Stimulated activated naive B cell treated with anti-CD40 and anti-IgM and Interleukin-4, amounts not matched to agents 10 μg/mL and 1 μg/mL and 100 μg/mL, for 72 hours (primary cell): ENCODE data around the gene PDLIM4.

ENCODE experiments used
- ATAC-seq, 2 donors: fragments of 150-1000 bp; cut with Tn5 transposase; replicated peaks; 2 replicates each; pipeline ENCODE4 v1.10.0; 2021; ENCODE audit warnings: moderate library complexity in 1 of 2
- DNase-seq: peaks from one replicate; pipeline ENCODE4 v3.0.0; 2021
- H3K27ac Mint-ChIP-seq: one replicate; pipeline ENCODE4 v1.8.0; 2022; ENCODE audit warnings: mild to moderate bottlenecking, mixed read lengths
- H3K27me3 Mint-ChIP-seq, 2 donors: one replicate each; pipeline ENCODE4 v1.8.0; 2022; ENCODE audit warnings: mixed read lengths in 2 of 2
- H3K36me3 Mint-ChIP-seq, 2 donors: one replicate each; pipeline ENCODE4 v1.8.0; 2022; ENCODE audit warnings: mixed read lengths in 2 of 2, mild to moderate bottlenecking in 1 of 2
- H3K4me1 Mint-ChIP-seq, 2 donors: one replicate each; pipeline ENCODE4 v1.8.0; 2022; ENCODE audit warnings: mixed read lengths in 2 of 2, mild to moderate bottlenecking in 1 of 2
- H3K4me3 Mint-ChIP-seq, 2 donors: one replicate each; pipeline ENCODE4 v1.8.0; 2022; ENCODE audit warnings: mild to moderate bottlenecking in 2 of 2, mixed read lengths in 2 of 2, moderate library complexity in 1 of 2
- H3K9me3 Mint-ChIP-seq, 2 donors: one replicate each; pipeline ENCODE4 v1.8.0; 2022; ENCODE audit warnings: mixed read lengths in 2 of 2, mild to moderate bottlenecking in 1 of 2

PDLIM4 gene

GRCh38 chr5:132322266-132322665 lies 64.8 kb downstream of the PDLIM4 start:
- DNase-seq (no peak), ATAC-seq (no peak)
- H3K4me1 Mint-ChIP-seq: no peaks in the 10 kb centered on the region
- peaks cover 6 to 11% of the 10 kb centered on the region in 2 donors for H3K36me3 Mint-ChIP-seq
- no peak overlapping the region for H3K4me3 Mint-ChIP-seq
- H3K9me3 Mint-ChIP-seq: no peaks in the 10 kb centered on the region
- H3K27me3 Mint-ChIP-seq: no peaks in the 10 kb centered on the region
- no peak overlapping the region for H3K27ac Mint-ChIP-seq
